HG02588 (cell line): Measurements from ENCODE around the gene EXOG.

Source experiments
- ATAC-seq: cut with Tn5 transposase; IDR thresholded peaks from one replicate; pipeline ENCODE4 v1.9.1; 2021; ENCODE audit warnings: mild to moderate bottlenecking, moderate library complexity; ENCODE audit not compliant: unreplicated experiment

Gene EXOG

DNA sequence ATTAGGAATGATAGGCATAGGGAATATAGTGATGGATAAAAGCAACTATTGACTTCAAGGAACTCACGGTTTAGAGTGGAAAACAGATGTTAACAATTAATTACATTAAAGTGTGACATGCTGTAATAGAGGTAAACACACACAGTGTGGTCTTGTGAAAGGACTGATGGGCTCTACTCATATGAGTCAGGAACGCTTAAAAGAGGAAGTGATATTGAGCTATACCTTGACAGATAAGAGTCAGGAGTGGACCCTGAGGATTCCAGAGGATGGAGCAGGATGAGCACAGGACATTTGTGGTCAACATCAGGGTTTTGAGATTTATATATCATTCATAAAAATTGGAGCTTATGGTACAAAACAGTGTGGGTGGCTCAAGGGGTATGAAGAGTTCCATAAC, 11.0 kb downstream of the EXOG start:
- peak; percentile 91 for ATAC-seq

- ATAC-seq: no peak
Measured at GRCh38 chr3:38509732-38510131, 13.6 kb downstream of the EXOG start.

DNA sequence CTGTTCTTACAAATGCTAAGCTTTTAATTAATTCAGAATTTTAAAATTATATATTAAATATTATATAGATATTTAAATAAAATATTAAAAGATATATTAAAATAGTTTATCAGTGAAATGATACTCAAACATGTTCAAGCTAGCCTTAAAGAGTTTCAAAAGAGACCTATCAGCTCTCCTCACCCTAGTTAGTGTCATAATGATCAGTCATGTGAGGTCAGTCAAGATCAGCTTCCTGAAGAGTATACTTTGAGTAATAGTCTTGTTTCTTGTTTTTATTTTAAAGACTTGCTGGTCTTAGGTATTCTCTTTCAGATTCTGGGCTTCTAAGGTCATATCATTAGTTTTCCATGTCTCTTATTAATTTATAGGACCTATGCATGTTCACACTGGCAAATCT, 14.5 kb downstream of the EXOG start:
- ATAC-seq: no peak

DNA sequence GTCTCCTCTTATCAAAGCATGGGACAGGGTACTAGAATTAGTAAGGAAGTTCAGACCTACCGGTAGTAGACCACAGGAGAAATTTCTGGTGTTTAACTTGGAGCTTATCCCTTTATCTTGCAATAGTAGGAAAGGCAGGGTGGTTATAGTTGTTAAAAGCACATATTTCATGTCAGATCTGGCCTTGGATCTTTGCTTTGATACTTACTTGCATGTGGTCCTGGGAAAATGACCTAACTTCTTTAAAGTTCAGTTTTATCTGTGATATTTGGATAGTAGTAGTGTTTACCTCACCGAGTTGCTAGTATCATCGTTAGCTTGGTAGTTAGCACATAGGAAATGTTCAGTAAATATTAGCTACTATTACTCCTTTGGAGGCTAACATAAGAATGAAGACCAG, 15.4 kb downstream of the EXOG start:
- ATAC-seq: no peak

GRCh38 chr3:38515367-38515766, 19.2 kb downstream of the EXOG start:
- no peak for ATAC-seq

- no peak for ATAC-seq
Measured at GRCh38 chr3:38516669-38517068, 20.5 kb downstream of the EXOG start.

DNA sequence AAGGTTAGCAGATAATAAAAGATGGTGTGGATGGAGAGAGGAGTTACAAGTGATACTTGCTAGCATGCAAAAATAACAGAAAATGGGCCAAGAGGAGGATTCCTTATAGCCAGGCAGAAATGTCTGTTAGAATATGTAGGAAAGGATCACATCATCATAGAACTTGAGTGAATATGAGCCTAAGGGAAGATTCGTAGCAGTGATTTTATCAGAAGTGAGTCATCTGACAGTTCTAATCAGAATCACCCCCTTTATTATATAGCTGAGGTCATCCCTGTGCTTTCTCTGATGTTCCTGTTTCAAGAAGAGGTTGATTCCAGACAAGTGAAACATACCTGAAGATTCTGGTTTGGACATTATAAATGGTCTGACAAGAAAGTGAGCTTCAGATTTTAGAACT, 22.9 kb downstream of the EXOG start:
- no peak for ATAC-seq

GRCh38 chr3:38519651-38520050, 23.5 kb downstream of the EXOG start:
- no peak for ATAC-seq

DNA sequence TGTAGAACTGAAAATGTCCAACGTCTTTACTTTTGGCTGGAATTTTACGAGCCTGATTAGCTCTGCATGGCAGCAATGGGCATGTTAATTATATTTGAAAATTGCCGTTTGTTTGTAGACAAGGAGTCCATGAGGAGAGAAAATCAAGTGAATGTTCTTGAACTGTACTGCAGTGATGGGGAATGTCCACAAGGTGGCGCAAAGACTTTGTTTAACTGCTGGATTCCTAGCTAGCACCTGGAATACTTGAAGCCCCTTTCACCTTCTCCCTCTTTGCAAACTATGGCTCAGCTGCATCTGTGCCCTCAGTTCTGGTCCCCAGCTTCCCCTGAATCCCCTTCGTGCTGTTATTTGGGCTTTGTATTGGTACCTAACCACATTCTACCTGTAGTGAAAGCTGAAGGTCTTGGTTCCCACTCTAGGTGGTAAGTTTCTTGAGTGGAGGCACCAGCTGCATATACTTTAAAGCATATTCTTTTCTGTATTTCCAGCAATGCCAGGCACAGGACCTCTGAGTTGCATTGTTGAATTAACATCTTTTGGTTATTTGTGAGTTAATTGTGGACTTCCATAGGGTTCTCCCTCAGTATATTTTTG, 25.3 kb downstream of the EXOG start:
- no peak for ATAC-seq

GRCh38 chr3:38522002-38522401, 25.9 kb downstream of the EXOG start:
- ATAC-seq: no peak

DNA sequence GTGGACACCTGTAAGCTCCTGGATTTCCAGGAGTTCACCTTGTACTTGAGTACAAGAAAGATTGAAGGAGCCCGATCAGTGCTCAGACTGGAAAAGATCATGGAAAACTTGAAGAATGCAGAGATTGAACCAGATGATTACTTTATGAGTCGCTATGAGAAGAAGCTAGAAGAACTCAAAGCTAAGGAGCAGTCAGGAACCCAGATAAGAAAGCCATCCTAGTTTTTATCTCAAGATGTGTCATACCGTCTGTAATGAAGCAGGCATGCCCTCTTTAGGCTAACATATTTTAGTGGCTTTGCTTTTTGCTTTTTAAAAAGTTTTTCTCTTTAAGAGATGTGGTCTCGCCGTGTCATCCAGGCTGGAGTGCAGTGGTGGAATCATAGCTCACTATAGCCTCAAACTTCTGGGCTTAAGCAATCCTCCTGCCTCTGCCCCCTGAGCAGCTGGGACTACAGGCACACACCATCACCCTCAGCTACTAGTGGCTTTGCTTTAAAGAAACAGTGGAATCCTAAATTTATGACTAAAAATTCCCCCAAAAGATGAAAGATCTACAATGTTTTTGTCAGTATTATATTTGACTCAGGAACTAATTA, 28.1 kb downstream of the EXOG start:
- no peak for ATAC-seq

GRCh38 chr3:38526792-38527191, 30.7 kb downstream of the EXOG start:
- ATAC-seq: no peak

DNA sequence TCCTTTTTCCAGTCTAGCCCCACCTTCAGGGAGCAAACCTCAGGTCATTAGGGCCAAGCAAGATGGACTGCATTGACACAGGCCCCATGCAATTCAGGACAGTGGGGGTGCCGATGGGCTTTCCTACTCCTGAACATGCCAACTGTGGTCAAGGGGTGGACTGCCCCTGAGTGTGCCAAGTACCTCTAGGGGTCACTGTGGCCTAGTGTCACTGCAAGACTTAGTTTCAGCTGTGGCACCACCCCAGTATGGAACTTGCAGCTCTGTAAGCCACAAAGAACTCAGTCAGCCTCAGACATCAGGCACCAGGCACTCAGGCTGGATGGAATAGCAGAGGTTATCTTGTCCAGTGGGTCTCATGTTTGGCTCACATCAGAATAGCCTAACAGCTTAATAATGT, 32.3 kb downstream of the EXOG start:
- no peak for ATAC-seq

DNA sequence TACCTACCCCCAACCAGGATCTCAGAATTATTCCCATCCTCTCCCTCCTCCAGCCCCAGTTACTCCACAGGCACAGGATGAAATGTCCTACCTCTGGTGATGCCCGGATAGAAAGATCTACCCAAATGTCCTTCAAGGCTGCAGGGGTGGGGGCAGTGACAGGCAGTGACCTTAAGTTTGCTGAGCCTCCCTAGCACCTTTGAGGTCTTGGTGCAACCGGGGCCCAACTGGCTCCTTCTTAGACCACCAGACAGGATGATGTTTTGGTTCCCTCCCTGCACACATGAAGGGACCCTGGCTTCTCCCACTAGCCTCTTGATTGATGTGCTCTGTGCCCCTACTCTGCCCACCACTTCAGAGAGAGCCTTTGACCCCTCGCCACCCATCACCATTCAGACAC, 36.4 kb downstream of the EXOG start:
- no peak for ATAC-seq

DNA sequence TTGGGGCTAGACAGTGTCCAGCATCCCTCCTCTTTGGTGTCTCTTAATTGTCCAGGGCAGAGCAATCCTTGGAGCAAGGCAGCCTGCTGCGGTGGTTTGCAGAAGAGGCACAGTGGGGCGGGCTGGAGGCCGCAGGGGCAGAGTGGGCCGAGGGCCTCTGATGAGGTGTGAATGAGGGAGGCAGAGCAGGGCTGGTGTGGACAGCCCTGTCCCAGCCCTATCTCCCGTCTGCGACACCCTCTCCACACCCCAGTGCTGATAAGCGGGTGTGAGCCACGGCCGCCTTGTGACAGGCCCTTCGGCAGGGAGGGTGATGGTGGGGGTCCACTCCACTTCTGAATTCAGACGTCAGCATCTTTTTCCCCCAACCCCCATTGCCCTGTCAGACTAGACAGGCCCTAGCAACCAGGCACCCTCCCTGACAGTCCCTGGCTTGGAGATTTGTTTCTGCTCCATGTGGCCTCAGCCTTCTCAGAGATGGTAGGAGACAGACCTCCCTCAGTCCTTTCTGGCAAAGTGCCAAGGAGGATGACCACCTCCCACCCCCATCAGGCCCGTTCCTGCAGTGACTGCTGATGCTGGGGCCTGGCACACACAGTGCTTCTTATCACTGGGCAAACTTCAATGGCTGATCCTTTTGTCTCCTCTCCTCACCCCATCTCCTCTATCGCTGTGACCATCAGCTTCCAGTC, 37.3 kb downstream of the EXOG start:
- ATAC-seq: no peak

DNA sequence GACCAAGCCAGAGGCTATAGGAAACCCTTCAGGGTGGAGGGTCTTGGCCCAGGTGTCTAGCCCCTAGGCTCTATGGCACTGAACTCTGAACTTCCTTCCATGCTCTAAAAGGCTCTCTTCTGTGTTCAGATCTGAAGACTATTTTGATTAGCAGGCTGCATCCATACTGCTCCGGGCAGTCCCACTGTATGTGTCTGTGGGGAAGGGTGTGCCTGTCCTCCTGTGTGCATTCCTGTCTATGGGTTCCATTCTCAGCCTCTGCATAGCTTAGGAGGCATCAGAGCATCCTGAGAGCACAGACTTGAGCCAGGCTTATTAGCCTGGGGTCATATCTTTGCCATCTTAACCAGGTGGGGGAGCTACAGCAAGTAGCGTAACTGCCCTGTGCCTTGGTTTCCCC, 38.0 kb downstream of the EXOG start:
- no peak for ATAC-seq

GRCh38 chr3:38534604-38535003, 38.5 kb downstream of the EXOG start:
- no peak for ATAC-seq

DNA sequence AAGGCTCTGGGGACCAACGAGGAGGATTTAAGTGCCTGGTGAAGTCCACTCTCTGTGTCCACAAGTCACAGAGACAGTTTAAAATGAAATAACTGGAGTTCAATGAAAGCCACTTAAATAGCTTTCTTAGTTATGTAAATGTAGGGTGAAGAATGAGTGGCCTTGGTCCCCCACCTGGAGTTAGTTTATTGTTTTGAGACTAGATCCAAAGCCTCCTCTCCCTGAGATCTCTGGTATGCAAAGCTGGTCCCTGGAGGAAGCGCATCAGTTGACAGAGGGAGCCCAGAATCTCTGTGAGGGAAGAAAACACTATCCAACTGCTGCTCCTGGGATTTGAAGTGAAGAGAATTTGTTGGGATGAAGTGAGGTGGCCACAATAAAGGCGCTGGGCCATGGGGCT, 40.5 kb downstream of the EXOG start:
- no peak for ATAC-seq

DNA sequence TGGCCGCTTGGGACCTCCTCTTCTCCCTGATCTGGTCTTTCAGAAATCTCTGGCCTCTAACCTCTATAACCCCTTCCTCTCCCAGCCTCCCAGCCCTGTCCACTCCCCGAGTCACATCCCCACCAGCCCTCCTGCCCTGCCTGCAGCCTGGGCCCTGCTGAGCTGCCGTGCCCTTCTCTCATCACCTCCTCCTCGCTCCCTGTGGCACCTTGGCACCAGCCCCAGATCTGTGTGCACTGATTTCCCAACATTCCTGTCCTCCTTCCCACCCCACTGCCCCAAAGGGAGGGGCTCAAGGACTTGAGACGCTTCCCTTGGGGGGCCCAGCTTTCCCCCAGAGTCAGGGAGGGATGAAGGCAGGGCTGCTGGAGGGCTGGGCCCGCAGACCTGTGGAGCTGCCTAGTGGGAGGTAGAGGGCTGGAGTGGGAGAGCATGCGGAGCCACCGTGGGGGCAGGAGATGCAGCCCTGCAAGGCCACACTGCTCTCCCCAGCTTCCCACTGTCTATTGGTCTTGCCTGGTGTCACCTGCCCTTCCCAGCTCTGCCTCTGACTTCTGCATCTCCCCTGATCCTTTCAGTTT, 42.7 kb downstream of the EXOG start:
- no peak for ATAC-seq

GRCh38 chr3:38541806-38542205, 45.7 kb downstream of the EXOG start:
- ATAC-seq: no peak

DNA sequence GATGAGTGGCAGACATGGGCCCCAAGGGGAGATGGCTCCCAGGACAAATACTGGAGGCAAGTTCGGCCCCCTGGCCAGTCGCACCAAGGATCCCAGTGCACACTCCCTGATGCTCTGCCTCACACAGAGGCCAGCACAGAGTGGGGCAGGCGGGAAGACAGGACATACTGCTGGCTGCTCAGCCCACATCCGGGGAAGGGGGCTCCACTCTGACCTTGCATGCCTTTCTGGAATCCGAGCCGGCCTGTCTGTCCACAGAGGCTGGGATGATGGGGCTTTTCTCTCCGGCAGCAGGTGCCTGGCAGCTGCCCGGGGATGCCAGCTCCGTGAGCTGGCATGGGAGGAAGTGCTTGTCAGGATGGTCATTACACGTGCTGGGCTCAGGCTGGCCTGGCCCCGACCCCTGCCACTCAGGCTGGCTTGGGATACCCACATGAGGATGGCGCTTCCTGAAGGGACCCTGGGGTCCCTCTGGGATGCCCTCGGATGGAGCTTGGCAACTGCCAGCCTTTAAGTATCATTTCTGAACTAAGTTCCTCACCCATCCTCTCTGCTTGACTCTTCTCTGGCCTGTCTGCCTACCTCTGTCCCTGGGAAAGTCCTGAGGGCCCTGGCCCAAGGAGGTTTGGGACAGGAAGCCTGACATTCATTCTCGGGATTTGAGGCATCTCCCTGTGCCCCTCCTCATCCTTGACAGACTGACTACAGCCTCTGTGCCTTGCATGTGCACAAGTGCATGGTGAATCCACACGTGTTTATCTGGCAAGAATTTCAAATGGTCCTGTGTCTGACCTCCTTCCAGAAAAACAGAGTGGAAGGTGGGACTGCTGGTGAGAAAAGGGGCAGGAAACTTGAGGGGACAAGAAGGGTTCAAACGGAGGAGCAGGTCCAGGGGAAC, 46.5 kb downstream of the EXOG start:
- no peak for ATAC-seq
